Caco-2 (cell line): ENCODE data around the gene LRIT3. TPM values are rescaled to one million over a fixed set of nuclear protein-coding genes. Genes with fewer than 3 reads are reported as not detected.
"Not testable (repeated sequence)": the region's sequence is repeated elsewhere in the genome, so short reads cannot be mapped to it uniquely, and the experiment has no call there.

Source experiments
- BruUV-seq: library from RNA; stranded (reverse); fragments of 400-500 nt; replicated peaks from 2 replicates; lab custom pipeline; 2021; lab: Mats Ljungman, UMichigan
- CTCF ChIA-PET: fragments of 300-600 bp; sonication (Branson Sonifier 250); formaldehyde crosslinking; loops from one replicate; lab custom pipeline; 2022; ENCODE audit warnings: antibody characterized with exemption; lab: Charles Lee
- POLR2A ChIA-PET: fragments of 300-600 bp; sonication (Branson Sonifier 250); formaldehyde crosslinking; loops from one replicate; lab custom pipeline; 2022; ENCODE audit warnings: antibody characterized with exemption; lab: Charles Lee
- DNase-seq, 2 experiments: peaks; one replicate each; pipeline versions ENCODE4 v3.0.0 to v3.0.0-alpha.2; 2020 to 2022
- H3K27me3 ChIP-seq: replicated peaks from 2 replicates; pipeline ENCODE4 v1.6.0; 2011; ENCODE audit warnings: low read length; ENCODE audit not compliant: control insufficient read depth, insufficient read depth
- H3K36me3 ChIP-seq: 2 replicates; pipeline ENCODE4 v1.5.1; 2011; ENCODE audit warnings: low read length; ENCODE audit not compliant: control insufficient read depth, insufficient read depth
- H3K4me1 ChIP-seq: fragments of 250-450 bp; sonication (Bioruptor Pico); 2 replicates; pipeline ENCODE4 v1.5.1; 2020; ENCODE audit warnings: mild to moderate bottlenecking
- H3K4me3 ChIP-seq: 2 replicates; pipeline ENCODE4 v1.5.1; 2011; ENCODE audit warnings: low read depth, mild to moderate bottlenecking, control low read depth, low read length
- H3K9me3 ChIP-seq: fragments of 250-450 bp; sonication (Bioruptor Pico); 2 replicates; pipeline ENCODE4 v1.5.1; 2020; ENCODE audit warnings: mild to moderate bottlenecking, moderate library complexity
- H3K27ac Mint-ChIP-seq: one replicate; pipeline ENCODE4 v1.8.0; 2022; ENCODE audit warnings: mixed read lengths; ENCODE audit not compliant: unreplicated experiment
- H3K27me3 Mint-ChIP-seq: one replicate; pipeline ENCODE4 v1.8.0; 2022; ENCODE audit warnings: mixed read lengths; ENCODE audit not compliant: insufficient read depth, unreplicated experiment
- H3K36me3 Mint-ChIP-seq: one replicate; pipeline ENCODE4 v1.8.0; 2022; ENCODE audit warnings: mild to moderate bottlenecking, mixed read lengths; ENCODE audit not compliant: insufficient read depth, unreplicated experiment
- H3K4me1 Mint-ChIP-seq: one replicate; pipeline ENCODE4 v1.8.0; 2022; ENCODE audit warnings: low read depth, mixed read lengths; ENCODE audit not compliant: unreplicated experiment
- H3K4me3 Mint-ChIP-seq: one replicate; pipeline ENCODE4 v1.8.0; 2022; ENCODE audit warnings: mild to moderate bottlenecking, moderate library complexity, mixed read lengths; ENCODE audit not compliant: unreplicated experiment
- H3K9me3 Mint-ChIP-seq: one replicate; pipeline ENCODE4 v1.8.0; 2022; ENCODE audit warnings: mixed read lengths; ENCODE audit not compliant: unreplicated experiment
- CTCF ChIP-seq, 2 experiments: fragments of 200-600 bp in 1 of 2; IDR thresholded peaks; 1 replicate in 1 of 2; 2 replicates in 1 of 2; pipeline versions ENCODE4 v1.5.1 to v1.8.0; 2011 to 2022; ENCODE audit warnings: antibody characterized with exemption in 1 of 2, control low read depth in 1 of 2, inconsistent platforms in 1 of 2, low read depth in 1 of 2, low read length in 1 of 2, mild to moderate bottlenecking in 1 of 2, moderate library complexity in 1 of 2; ENCODE audit not compliant: insufficient read depth in 1 of 2, severe bottlenecking in 1 of 2, unreplicated experiment in 1 of 2
- intact Hi-C: fragments of 100-400 bp; cut with micrococcal nuclease; formaldehyde crosslinking; loops from one replicate; pipeline ENCODE4 v1.10.0; 2022; ENCODE audit not compliant: unreplicated experiment
- total RNA-seq: library from RNA; stranded (reverse); gene quantifications from 2 replicates; pipeline ENCODE4 v1.2.3, GENCODE V29; 2022

LRIT3 gene
- total RNA-seq, 1 experiment from 2014 or later: 0.34 TPM

GRCh38 chr4:109873791-109874514, 26.0 kb downstream of the LRIT3 start:
- H3K4me3 Mint-ChIP-seq: no peak overlapping the region
- no peak overlapping the region for H3K27ac Mint-ChIP-seq
- no peaks in the 10 kb centered on the region for H3K4me1 Mint-ChIP-seq
- no peaks in the 10 kb centered on the region for H3K36me3 ChIP-seq
- TF ChIP-seq CTCF (IDR thresholded peaks at IDR 0.05; ENCODE audit: insufficient read depth in 1 of 2, low read depth in 1 of 2, low read length in 1 of 2, severe bottlenecking in 1 of 2, unreplicated experiment in 1 of 2): no peak
- no TSS peak for BruUV-seq
- H3K9me3 Mint-ChIP-seq: no peaks in the 10 kb centered on the region
- H3K9me3 ChIP-seq: no peaks in the 10 kb centered on the region
- CTCF ChIA-PET: no interaction called here
- no peak for DNase-seq
- H3K4me3 ChIP-seq: no peak overlapping the region
- H3K27me3 ChIP-seq: no peaks in the 10 kb centered on the region
- H3K27me3 Mint-ChIP-seq: peaks cover 4% of the 10 kb centered on the region
- H3K4me1 ChIP-seq: no peaks in the 10 kb centered on the region
- no peaks in the 10 kb centered on the region for H3K36me3 Mint-ChIP-seq
- POLR2A ChIA-PET: no interaction called here
- intact Hi-C loops: no loop called here

GRCh38 chr4:109875106-109875505, 27.2 kb downstream of the LRIT3 start:
- intact Hi-C loops: no loop called here
- no peaks in the 10 kb centered on the region for H3K9me3 ChIP-seq
- Mint-ChIP-seq H3K4me3 (no peak overlapping the region), H3K27ac (no peak overlapping the region), H3K4me1 (no peaks in the 10 kb centered on the region), H3K9me3 (no peaks in the 10 kb centered on the region), H3K36me3 (no peaks in the 10 kb centered on the region), H3K27me3 (peaks cover 4% of the 10 kb centered on the region)
- no peaks in the 10 kb centered on the region for H3K4me1 ChIP-seq
- ChIA-PET POLR2A (no interaction called here), CTCF (no interaction called here)
- H3K4me3 ChIP-seq: no peak overlapping the region
- H3K36me3 ChIP-seq: no peaks in the 10 kb centered on the region
- H3K27me3 ChIP-seq: no peaks in the 10 kb centered on the region
- TF ChIP-seq CTCF (IDR thresholded peaks at IDR 0.05; ENCODE audit: insufficient read depth in 1 of 2, low read depth in 1 of 2, low read length in 1 of 2, severe bottlenecking in 1 of 2, unreplicated experiment in 1 of 2): no peak
- BruUV-seq: no TSS peak
- no peak for DNase-seq

GRCh38 chr4:109875553-109875952, 27.6 kb downstream of the LRIT3 start:
- H3K36me3 Mint-ChIP-seq, DNase-seq, BruUV-seq, intact Hi-C loops, H3K27ac Mint-ChIP-seq, CTCF ChIA-PET, H3K4me1 ChIP-seq, H3K4me3 ChIP-seq, H3K9me3 Mint-ChIP-seq, H3K36me3 ChIP-seq, H3K27me3 ChIP-seq, H3K4me3 Mint-ChIP-seq, POLR2A ChIA-PET, H3K4me1 Mint-ChIP-seq, H3K27me3 Mint-ChIP-seq, H3K9me3 ChIP-seq: not testable (repeated sequence)
